ENCODE data around the gene TTC32.

TTC32 gene

DNA sequence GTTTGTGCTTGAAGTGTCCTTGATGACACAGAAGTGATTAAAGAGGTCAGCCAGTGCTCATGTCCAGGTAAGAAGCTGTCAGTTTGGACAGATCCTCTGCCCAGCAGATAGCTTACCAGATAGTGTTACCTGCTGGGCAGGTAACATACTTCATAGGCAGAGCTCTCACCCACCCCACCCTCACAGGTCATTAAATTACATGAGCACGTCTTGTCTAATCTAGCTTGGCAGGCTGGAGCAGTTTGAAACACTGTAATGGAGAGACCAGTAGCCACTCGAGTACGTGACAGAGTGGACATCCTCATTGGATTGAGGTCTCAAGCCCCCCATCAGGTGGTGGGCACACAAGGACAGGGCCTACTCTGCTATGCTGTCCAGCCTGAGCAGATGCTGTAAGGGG, 27.1 kb downstream of the TTC32 start:
- no peak overlapping the region for H3K4me3 ChIP-seq (ENCODE audit: low read depth, low read length)
- TF ChIP-seq, protein P1, sequence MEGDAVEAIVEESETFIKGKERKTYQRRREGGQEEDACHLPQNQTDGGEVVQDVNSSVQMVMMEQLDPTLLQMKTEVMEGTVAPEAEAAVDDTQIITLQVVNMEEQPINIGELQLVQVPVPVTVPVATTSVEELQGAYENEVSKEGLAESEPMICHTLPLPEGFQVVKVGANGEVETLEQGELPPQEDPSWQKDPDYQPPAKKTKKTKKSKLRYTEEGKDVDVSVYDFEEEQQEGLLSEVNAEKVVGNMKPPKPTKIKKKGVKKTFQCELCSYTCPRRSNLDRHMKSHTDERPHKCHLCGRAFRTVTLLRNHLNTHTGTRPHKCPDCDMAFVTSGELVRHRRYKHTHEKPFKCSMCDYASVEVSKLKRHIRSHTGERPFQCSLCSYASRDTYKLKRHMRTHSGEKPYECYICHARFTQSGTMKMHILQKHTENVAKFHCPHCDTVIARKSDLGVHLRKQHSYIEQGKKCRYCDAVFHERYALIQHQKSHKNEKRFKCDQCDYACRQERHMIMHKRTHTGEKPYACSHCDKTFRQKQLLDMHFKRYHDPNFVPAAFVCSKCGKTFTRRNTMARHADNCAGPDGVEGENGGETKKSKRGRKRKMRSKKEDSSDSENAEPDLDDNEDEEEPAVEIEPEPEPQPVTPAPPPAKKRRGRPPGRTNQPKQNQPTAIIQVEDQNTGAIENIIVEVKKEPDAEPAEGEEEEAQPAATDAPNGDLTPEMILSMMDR (conservative IDR thresholded peaks at IDR 0.05; ENCODE audit: low read depth, low read length) = no peak
- DNase-seq (ENCODE audit: low read depth) = no peak

DNA sequence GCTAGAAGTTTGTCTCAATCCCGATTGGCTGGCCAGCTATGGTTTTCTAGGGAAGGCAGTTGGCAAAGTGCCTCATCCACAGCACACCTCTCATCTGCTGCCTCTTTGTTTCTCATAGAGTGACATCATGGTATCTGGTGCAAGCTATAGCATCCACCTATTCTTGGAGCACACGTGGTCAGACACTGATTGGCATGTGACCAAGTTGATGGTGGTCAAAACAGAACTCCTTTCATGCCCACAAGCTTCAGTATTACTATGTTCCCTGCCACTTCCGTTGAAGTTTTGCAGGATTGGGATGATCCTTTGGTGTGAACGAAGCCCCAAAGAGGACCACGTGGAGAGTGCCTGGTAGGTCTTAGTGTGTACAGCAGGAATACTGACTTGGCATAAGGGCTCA, 28.8 kb downstream of the TTC32 start:
- no peak for DNase-seq (ENCODE audit: low read depth)
- TF ChIP-seq, protein P1 (conservative IDR thresholded peaks at IDR 0.05; ENCODE audit: low read depth, low read length) = no peak
- H3K4me3 ChIP-seq (ENCODE audit: low read depth, low read length) = no peak overlapping the region

DNA sequence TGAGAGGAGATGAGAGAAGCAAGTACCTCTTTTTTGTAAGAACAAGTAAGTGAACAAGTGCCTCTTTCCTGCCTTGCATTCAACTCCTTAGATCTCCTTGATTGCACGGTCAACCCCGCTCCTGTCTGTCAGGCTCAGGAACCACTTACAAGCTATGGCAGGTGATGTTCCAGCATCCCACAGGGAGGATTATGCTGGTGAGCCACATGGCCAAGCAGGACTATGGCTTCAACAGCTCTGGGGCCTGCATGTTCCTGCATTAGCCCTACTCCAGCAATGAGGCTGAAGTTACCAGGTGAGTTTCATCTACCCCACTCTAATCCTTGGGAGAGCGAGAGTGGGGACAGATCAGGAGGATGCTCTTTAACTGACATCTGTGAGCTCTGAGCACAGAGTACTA, 29.5 kb downstream of the TTC32 start:
- TF ChIP-seq, protein P1 (conservative IDR thresholded peaks at IDR 0.05; ENCODE audit: low read depth, low read length) = no peak
- DNase-seq (ENCODE audit: low read depth) = no peak
- H3K4me3 ChIP-seq (ENCODE audit: low read depth, low read length) = no peak overlapping the region

DNA sequence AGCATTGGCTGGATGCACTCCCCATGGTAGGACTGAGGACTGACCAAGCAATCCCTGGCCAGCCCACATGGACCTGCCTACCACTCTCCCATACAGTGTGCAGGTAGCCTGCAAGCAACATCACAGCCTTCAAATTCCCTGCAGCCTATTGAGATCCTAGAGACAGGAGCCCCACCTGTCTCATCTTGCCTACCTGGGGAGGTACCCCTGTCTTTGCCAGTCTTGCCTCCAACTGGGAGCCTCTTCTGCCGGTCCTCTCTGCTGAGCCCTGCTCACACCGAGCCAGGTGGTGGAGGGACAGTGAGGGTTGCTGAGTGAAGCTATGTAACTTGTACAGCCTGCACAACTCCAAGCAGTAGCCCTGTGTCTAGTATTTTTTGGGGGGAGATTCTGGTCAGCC, 29.9 kb downstream of the TTC32 start:
- TF ChIP-seq, protein P1 (conservative IDR thresholded peaks at IDR 0.05; ENCODE audit: low read depth, low read length) = no peak
- no peak for DNase-seq (ENCODE audit: low read depth)
- no peak overlapping the region for H3K4me3 ChIP-seq (ENCODE audit: low read depth, low read length)

DNA sequence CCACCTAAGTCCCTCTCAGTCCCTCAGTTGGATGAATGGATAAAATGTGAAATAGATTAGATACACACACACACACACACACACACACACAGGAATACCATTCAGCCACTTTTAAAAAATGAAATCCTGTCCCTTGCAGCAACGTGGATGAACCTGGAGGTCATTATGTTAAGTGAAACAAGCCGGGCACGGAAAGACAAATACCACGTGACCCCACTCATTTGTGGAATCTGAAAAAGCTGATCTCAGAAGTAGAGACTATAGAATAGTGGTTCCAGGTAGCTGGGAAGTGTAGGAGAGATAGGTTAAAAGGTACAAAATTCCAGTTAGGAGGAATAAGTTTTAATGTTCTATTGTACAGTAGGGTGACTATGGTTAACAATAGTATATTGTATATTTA, 31.0 kb downstream of the TTC32 start:
- TF ChIP-seq, protein P1 (conservative IDR thresholded peaks at IDR 0.05; ENCODE audit: low read depth, low read length) = no peak
- H3K4me3 ChIP-seq (ENCODE audit: low read depth, low read length) = no peak overlapping the region
- DNase-seq (ENCODE audit: low read depth) = no peak

DNA sequence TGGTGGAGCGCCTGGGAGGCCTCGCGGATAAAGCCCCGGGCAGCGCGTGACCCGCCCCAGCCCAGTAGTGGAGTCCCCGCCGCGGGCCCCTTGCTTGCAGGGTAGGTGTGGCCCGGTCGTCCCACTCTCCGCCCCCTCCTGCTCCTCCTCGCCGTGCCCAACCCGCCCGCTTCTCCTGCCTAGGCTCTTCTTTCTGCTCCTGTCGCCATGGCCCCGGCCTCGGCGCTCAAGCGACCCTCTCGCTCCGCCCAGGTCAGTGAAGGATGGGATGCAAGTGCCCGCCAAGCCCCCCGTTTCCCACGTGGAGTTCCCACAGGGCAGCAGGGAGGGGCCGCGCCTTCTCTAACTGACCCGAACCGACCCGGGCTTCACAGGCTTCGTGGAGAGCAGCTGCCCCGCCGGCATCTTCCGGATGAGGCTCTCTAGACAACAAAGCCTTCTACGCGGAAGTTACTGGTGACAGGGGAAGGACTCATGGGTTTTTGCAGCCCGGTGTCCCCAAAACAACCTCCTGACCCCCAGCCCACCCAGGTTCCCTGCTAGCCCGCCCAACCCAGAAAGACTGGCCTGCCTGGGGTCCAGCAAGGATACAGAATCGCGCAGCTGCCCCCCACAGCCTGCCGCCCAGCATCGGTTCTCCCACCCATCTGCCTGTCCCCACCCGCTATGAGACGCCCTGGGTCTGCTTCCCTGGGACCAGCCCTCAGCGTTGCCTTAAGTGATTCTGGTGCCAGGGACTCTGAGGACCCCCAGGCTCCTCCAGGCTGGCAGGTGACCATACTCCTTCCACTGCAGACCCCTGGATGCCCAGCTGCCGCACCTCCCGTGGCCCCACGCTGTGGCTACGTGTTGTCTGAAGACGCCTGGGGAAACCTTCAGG, 32.8 kb downstream of the TTC32 start:
- DNase-seq (ENCODE audit: low read depth) = peak; percentile 44
- H3K4me3 ChIP-seq (ENCODE audit: low read depth, low read length) = peak overlapping the region; percentile 67
- TF ChIP-seq, protein P1 (conservative IDR thresholded peaks at IDR 0.05; ENCODE audit: low read depth, low read length) = no peak

DNA sequence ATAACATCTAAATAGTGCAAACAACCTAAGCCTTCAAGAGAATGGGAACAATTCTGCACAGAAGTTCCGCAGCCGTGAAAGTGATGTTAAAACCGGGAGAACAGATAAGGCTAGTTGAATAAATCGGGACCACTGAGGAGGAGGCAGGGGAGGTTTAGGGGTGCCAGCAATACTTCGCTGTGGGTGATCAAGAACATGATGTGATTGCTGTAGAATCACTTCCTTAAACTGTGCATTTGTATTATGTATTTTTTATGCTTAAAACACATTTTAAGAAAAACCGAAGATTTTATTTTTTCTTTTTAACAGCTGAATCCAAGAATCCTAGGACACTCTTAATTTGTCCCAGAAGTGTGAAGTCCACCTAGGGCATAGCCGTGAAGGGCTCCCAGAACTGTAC, 33.6 kb downstream of the TTC32 start:
- H3K4me3 ChIP-seq (ENCODE audit: low read depth, low read length) = peak overlapping the region; percentile 67
- DNase-seq (ENCODE audit: low read depth) = no peak
- TF ChIP-seq, protein P1 (conservative IDR thresholded peaks at IDR 0.05; ENCODE audit: low read depth, low read length) = no peak
